Stimulated activated CD8-positive, alpha-beta memory T cell treated with anti-CD3 and anti-CD28 coated beads, Interleukin-15, amount 100 ng/mL, for 1 hour (primary cell): ENCODE data around the gene LRRC7.
"Not testable (repeated sequence)": the region's sequence is repeated elsewhere in the genome, so short reads cannot be mapped to it uniquely, and the experiment has no call there.

Source experiments
- DNase-seq: peaks from one replicate; pipeline ENCODE4 v3.0.0-alpha.2; 2020; ENCODE audit warnings: low read depth

The LRRC7 gene

DNA sequence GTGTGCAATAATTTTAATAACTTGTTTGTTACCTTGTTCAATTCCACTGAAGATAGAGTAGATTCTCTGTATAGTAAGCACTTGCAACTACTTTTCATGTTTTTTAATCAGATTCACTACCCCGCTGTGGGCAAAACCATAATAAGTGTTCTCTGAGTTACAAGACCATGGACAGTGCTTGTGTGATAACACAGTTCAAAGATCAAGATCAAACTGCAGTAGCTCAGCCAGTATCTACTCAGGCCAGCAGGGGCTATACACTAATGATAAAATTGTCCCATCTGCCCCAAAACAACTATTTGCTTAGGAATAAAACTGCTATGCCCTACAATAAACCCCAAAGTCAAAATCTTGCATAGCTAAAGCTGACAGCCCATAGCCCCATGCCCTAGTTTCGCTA is 129.6 kb downstream of the LRRC7 start:
- DNase-seq: no peak

DNA sequence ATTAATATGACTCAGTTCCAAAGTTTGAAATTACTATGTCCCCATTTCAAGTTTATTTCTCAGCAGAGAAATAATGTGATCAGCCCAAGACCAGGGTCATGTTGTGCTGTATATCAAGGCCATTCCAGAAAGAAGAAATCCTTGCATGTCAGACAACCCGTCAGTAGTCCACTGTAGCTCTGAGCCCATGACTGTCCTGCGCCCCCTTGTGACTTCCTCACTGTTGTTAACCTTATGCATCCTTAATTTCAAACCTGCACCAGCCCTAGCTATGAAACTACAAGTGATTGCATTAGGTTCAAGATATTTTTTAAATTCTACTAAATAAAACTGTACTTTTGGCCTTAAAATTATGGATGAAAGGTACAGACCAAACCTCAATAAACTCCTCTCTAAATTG is 133.0 kb downstream of the LRRC7 start:
- DNase-seq: no peak

DNA sequence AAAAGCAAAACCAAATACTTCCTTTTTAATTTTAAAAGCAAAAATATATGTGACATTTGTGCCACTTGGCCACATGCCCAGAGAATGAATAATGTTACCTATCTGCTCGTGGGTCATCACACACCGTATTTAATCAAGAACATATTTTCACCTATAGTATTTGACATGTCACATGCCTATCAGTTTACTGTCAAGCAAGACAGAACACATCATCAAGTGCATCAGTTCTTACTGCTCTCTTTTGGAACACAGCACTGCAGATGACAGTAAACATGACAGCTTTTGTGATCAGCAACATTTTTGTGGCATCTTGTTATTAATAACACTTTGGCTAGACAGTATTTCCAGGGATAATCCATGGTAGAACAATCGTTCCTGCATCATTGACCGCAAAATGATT is 134.4 kb downstream of the LRRC7 start:
- no peak for DNase-seq

DNA sequence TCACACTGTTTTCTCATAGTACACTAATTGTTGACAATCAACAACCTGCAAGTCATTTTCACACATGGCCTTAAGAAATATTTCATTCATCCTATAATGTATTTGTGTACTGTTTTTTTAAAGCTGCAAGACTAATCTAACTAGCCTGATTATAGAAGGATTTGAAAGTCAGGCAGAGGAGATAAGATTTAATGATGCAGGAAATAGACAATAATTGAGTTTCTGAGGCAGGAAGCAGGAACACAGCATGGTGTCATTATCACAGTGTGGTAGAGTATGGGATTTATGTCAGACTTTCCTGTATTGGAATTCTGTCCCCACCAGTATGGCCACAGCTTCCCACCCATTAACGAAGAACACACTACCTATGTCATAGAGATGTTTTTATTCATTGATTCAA is 138.8 kb downstream of the LRRC7 start:
- no peak for DNase-seq

DNA sequence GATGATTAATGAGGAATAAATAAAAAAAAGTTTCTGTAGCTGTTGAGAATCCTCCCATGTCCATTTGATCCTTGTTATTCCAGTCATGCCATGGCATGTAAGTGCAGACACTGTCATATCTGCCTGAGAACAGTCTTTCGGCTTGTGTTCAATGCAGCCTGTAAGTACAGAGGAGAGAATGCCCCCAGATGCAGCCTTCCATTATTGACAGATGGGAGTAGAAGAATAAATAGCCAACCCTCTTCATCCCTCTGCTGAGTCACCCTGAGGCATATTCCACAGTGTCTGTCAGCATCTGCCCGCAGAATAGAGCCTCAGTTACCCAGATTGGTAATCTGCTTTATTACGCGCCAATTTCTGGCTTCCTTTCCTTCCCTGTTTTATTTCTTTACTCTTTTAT is 139.4 kb downstream of the LRRC7 start:
- DNase-seq: no peak

DNA sequence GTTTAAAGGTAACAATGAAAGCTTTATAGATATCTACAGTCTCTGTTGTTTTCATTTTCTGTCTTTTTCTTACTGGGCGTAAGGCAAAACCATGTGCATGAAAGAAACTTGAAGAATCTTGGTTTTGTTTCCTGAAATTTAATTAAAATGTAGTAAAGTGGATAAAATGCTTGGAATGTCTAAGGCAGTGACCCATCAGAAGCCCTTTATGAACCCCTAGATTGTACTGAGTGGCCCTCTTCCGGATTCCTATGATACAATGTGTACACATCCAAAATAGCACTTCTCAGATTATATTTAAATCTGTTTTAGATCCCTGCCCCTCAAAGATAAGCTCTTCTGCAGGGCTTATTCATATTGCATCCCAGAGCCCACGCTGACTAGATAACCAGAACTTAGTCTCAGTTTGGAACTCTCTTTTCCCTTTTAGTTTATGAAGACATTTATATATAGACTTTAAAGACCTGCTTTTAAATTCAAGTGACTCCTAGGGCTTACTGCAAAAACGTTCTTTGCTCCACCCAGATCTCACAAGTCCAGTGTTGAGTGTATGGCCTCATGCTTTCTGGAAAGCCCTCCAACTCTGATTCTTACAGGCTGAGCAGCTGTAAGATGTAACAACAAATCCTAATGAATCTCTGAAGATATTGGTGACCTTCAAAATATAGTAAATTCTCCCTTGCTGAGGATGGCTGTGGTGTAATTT is 142.9 kb downstream of the LRRC7 start:
- DNase-seq: no peak

DNA sequence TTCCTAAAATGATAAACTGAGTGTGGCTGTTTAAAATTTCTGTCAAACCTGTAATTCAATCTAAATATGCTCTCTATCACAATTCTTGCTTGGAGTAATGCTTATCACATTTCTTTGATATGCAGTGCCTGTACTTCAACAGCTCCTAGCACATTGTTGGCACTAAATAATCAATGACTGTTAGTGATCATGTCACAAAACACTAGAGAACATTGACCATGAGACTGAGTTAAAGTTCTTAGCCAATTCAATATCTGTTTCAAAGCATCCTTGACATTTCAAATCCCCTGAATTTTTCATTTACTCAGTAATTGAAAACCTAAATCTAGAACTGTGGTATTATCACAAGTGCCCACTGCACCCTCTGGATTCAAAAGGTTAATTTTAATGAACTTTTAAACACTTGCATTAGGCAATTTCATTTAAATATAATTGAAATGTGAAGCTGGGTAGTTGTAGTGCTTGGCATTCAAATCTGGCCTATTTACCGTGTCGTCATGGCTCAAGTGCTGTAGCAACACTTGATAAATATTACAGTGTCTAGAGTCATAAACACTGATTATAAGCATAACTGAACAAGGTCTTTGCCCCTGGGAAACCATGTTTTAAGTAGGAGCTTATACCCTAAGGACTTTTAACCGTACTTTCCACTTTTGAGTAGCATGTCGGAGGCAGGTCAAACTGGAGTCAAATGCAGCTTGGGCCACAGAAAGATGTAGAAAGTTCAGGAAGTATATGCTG is 143.6 kb downstream of the LRRC7 start:
- DNase-seq: no peak

DNA sequence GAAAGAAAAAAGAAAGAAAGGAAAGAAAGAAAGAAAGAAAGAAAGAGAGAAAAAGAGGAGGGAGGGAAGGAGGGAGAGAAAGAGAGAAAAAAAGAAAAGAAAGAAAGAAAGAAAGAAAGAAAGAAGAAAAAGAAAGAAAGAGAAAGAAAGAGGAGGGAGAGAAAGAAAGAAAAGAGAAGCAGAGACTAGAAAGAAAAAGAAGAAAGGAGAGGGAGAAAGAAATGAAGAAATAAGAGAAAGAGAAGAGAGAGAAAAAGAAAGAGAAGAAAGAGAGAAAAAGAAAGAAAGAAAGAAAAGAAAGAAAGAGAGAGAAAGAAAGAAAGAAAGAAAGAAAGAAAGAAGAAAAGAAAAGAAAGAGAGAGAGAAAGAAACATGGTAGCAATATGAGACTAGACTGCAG is 150.1 kb downstream of the LRRC7 start:
- DNase-seq: not testable (repeated sequence)

DNA sequence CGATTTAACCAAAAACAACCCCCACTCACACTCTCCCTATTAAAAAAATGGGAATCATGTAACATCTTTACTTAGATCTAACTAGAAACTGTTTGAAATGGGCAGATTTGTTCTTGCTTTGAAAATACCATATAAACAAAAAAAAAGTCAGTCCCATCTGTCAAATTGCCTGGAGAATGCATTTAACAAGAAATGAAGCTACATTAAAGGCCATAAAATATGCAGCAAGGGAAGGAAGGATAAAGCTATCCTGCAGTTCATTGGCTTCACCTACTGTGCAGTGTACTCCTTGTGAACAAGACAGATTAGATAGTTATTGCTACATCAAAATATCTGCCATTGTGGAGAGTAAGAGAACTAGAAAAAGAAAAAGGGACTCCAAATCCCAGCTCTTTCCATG is 160.5 kb downstream of the LRRC7 start:
- no peak for DNase-seq

DNA sequence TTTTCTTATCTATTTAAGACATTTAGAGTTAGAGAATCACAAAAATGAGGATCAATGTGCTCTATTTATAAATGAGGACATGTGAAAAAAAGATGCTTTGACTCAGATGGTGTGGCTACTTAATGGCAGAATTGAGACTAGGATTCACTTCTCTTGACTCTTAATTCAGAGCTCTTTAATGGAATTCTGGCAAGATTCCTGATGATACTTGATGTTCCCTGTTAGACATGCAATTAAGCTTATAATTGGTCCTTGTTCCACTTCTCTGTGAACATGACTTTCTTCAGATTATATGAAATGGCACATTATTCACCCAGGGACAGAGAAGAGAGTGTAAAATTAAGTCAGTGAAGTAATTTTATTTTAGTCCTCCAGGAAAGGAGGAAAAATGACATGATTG is 165.3 kb downstream of the LRRC7 start:
- no peak for DNase-seq

DNA sequence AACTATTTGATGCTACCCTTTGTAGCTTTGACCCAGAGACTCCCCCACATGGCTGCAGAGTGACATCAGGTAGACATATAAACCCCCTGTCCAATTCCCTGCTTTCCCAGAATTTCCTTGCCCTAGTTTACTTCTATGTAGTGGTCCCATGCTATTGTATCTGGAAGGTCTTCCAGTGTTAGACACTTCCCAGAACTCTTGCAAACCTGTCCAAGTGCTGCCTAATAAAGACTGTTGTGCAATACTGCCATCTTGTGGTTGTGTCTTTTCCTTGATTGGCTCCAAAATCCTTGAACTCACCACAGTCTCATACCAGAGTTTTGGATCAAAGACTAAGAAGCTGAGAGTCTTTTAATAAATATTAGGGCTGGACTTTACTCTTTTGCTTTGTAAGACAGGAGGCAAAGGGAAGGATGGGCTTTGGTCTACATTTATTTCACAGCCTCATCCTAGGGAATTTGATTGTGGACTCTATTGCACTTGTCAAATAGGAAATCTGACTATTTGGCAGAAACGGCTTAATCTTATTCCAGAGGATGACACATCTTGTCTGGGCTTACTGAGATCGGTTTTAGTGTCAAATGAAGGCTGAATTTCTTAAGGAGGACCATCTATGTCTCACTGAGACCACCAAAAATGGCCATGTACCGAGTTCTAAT is 169.9 kb downstream of the LRRC7 start:
- no peak for DNase-seq

DNA sequence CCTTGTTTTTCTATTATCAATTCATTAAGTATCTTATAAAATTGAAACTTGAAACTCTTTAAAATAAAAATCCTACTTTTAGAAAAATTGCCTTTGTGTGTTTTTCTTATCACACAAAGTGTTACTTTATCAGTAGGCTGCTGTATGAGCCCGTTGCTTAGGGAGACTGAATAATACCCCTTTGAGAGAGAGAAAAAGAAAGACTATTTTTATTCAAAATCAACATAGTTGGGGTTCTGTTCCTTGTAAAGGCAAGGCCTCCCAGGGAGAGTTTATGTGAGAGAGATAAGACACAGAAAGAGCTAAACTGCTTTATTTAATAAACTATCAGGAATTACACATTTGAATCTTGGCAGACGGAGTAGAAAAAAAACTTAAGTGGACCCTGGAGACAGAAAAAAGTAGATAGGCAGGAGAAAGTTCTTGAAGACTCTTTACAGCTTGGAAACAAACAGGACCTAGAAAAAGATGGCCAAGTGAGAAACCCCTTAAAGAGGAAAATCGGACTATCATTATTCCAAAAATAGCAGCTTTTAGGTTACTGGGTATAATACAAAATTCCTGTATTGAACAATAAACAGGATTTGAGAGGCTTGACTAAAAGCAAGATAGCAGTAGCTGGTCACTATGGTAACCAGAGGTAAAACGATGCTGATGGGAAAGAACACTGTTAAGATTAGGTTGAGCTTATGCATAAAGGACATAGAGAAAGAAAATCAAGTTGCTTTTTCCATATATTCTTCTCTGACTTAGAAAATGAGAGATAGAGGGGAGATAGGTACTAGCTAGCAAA is 170.9 kb downstream of the LRRC7 start:
- DNase-seq: no peak

DNA sequence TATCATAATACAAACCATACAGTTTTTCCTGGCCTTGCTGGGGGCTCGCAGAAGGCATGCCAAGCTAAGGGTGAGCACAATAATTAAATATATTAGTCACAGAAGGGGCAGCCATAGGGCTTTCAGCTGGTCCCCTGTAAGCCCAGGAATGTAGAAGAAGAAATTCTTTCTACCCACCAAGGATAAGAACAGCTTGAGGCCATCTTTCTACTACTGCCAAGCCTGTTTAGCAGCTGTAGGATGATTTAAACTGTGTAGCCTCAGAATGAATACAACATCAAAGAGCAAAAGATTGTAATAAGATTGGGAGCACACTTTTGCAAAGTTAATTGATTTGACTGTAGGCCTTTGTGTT is 171.5 kb downstream of the LRRC7 start:
- DNase-seq: no peak

DNA sequence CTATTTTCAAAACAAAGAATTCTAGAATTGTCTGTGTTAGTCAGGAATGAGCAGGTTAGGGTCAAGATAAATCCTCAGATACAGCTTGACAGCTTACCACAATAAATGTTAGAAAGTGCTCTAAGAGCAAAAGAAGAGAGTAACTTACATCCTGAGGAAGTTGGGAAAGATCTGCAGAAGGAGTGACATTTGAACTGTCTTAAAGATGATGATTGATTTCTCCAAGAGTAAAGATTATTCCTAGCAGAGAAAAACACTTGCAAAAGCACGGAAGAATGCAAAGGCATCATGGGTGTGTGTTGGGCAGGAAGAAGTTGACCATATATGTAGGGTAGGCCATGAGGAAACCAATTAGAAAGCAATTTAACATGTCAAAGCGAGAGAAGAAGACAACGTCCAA is 175.4 kb downstream of the LRRC7 start:
- no peak for DNase-seq

DNA sequence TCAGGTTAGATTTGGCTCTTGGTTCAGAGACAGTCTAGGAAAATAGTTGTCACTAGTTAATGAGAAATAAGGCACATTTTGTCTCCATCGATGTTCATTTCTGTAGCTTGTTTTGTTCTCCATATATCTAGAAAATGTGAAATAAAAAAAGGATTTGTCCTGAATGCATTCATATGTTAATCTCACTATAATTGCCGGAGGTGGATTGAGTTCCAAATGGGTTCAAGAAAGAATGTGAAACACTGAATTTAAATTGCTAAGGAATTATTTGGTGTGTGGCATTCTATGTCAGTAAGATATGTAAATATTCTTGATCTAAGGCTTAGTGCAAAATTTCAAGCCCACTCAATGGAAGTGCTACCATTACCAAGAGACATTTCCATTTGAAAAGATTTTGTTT is 176.7 kb downstream of the LRRC7 start:
- no peak for DNase-seq

DNA sequence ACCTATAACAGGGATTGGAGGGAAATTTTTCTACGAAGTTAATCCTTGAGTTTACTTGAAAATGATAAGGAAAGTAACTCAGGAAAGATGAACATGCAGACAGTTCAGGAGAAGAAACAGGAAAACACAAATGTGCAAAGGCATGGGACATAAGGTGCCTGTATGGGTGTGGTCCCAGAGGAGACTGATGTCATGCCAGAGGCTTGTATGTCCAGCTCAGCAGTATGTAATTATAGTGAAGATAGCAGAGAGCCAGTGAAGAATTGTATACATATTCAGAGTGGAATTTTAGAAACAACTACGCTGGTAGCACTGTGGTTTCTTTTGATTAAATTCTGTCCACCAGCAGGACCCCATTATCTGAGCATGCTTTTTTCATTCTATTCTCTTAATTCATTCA is 179.5 kb downstream of the LRRC7 start:
- no peak for DNase-seq

DNA sequence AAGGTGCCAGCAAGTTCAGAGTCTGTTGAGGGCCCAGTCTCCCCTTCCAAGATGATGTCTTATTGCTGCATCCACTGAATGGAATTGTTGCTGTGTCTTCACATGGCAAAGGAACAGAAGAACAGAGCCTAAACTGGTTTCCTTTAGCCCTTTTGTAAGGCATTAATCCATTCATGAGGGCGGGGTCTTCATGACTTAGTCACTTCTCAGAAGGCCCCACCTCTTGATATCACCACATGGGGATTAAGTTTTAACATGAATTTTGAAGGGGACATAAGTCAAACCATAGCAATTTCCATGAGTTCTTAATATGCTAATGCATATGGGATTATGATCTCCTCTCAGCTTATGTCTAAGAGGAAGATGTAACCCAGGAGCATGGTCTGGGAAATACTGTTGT is 182.9 kb downstream of the LRRC7 start:
- DNase-seq: no peak

DNA sequence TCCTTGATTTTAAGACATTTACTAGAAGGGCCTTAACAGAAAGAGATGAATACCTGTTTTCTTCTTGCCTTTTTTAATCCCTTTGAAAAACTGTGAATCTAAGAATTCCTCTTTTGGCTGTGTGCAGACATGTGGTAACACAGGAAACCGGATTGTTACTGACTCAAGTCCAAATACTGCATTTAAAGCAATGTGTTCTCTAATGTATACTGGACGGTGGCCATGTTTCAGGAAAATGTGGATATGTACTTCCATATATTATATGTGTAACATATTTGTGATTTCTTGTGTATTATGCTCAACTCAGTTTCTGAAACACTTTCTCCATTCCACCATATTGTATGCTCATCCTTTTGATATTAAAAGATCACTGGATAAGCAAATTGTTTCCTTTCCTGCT is 185.1 kb downstream of the LRRC7 start:
- DNase-seq: no peak

DNA sequence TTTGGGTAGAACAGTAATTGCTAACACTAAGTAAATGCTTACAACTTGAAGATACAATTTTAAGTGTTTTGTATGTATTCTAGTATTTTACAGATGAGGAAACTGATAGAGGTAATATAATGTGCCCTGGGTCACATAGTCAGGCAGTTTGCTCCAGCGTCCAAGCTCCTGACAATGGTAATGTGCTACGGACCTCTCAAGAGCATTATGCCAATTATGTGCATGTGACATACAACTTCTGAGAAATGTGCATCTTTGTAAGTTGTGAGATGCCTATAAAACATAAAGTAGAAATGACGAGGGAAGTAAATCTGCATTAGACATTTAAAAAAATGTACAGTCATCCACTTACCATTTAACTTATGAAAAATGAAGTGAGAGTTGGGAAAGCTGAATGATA is 186.8 kb downstream of the LRRC7 start:
- no peak for DNase-seq

DNA sequence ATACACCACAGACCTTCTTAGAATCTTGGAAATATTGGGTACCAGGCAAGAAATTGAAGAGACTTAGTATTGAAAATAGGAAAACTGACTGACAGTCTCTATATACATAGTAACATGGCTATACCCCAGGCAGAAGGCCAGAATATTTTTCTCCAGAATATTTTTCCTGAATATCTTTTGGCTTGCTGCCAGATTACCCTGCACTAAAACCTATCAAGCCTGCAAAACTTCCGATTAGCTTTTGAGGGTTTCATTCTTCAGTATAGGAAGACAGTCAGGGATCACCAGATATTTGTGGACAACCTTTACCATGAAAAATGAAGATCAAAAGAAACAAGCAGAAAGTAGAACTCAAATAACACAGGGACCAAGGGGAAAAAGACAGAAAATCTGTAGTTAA is 187.9 kb downstream of the LRRC7 start:
- DNase-seq: no peak

DNA sequence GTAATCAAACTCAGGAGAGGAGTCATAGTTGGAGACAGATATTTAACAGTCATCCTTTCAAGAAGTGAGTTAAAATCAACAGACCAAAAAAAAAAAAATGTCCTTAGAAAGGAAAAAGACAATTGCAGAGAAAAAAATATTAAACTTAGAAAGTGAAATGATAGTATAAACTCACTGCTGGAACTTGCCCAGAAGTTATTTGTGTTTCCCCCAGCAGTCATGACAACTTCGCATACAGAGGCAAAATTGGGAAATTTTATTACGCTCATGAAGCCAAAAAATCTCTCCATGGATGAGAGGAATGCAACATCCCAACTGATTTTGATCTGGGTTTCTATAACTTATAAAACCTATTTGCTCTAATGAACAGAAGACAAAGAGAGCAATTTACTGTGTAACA is 198.2 kb downstream of the LRRC7 start:
- no peak for DNase-seq

DNA sequence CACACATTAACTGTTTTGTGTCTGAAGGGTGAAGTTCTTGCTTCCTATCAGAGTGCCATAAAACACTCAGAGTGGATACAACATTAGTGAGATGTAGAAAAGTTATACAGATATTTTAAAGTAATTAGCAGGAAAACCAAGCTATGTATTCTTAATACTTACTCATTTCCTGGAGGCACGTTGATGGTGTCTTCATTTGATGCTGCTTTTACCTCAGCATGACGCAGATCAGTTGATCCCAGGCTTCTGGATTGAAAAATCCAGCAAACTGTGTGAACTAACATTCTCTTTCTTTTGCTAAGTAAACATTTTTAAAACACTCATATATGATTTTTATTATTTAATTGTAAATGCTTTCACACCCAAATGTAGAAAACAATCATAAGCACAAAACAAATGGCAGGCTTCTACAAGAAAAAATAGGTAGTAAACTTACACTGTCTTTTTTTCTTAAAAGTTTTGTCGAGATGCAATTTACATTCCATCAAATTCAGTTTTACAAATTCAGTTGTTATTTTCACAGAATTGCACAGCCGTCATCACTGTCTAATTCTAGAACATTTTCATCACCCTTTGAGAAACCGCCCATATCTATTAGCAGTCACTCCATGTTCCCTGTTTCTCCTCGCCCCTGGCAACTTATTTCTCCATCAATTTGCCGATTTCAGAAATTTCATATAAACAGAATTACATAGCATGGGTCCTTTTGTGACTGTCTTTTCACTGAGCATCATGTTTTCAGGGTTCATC is 198.9 kb downstream of the LRRC7 start:
- DNase-seq: no peak
